ENCODE data around the gene DRD3.

- TF ChIP-seq CTCF (tag by site-specific recombination; IDR thresholded peaks at IDR 0.05), result no peak
- TF ChIP-seq ZBTB8A (tag by site-specific recombination; IDR thresholded peaks at IDR 0.05), result no peak
Observed at GRCh38 chr3:114083112-114083511, 95.7 kb downstream of the DRD3 start.
